Activated T-cell treated with anti-CD3 and anti-CD28 coated beads, Interleukin-2, amount 50 U/mL, for 24 hours (primary cell): ENCODE data around the gene RAB8A.
"Not testable (repeated sequence)": the region's sequence is repeated elsewhere in the genome, so short reads cannot be mapped to it uniquely, and the experiment has no call there.

Experiments used
- DNase-seq: peaks from one replicate; pipeline ENCODE4 v3.0.0-alpha.2; 2020
- H3K27ac Mint-ChIP-seq: 2 replicates; pipeline ENCODE4 v1.8.0; 2020; ENCODE audit warnings: mild to moderate bottlenecking, mixed read lengths
- H3K27me3 Mint-ChIP-seq: 2 replicates; pipeline ENCODE4 v1.8.0; 2020; ENCODE audit warnings: mixed read lengths
- H3K36me3 Mint-ChIP-seq: 2 replicates; pipeline ENCODE4 v1.8.0; 2020; ENCODE audit warnings: low read depth, mixed read lengths
- H3K4me1 Mint-ChIP-seq: 2 replicates; pipeline ENCODE4 v1.8.0; 2020; ENCODE audit warnings: low read depth, mixed read lengths
- H3K4me3 Mint-ChIP-seq: 2 replicates; pipeline ENCODE4 v1.8.0; 2020; ENCODE audit warnings: mild to moderate bottlenecking, moderate library complexity, mixed read lengths
- H3K9me3 Mint-ChIP-seq: 2 replicates; pipeline ENCODE4 v1.8.0; 2020; ENCODE audit warnings: mixed read lengths

Gene RAB8A

DNA sequence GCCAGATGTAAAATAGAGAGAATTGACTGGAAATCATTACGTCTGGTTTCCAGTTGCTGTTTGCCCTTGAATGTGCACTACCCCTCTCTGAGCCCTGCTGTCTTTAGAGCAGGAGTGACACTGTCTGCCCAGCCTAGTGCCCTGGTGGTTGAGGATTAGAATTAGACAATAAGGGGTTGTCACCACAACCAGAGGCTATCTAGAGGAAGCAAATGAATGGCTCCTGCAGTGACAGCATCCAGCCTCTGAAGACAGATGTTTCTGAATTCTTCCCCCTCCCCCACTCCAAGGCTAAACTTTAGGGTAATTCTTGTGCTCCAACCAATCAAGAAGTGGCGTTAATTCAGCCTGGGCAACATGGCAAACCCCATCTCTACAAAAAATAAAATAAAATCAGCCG, 2.0 kb downstream of the RAB8A start:
- no peaks in the 10 kb centered on the region for H3K27me3 Mint-ChIP-seq
- peak overlapping the region; percentile 71 for H3K27ac Mint-ChIP-seq
- DNase-seq, result no peak
- no peaks in the 10 kb centered on the region for H3K9me3 Mint-ChIP-seq
- peak overlapping the region; percentile 66 for H3K4me3 Mint-ChIP-seq
- peaks cover 62% of the 10 kb centered on the region for H3K36me3 Mint-ChIP-seq
- H3K4me1 Mint-ChIP-seq, result peaks cover 60% of the 10 kb centered on the region

DNA sequence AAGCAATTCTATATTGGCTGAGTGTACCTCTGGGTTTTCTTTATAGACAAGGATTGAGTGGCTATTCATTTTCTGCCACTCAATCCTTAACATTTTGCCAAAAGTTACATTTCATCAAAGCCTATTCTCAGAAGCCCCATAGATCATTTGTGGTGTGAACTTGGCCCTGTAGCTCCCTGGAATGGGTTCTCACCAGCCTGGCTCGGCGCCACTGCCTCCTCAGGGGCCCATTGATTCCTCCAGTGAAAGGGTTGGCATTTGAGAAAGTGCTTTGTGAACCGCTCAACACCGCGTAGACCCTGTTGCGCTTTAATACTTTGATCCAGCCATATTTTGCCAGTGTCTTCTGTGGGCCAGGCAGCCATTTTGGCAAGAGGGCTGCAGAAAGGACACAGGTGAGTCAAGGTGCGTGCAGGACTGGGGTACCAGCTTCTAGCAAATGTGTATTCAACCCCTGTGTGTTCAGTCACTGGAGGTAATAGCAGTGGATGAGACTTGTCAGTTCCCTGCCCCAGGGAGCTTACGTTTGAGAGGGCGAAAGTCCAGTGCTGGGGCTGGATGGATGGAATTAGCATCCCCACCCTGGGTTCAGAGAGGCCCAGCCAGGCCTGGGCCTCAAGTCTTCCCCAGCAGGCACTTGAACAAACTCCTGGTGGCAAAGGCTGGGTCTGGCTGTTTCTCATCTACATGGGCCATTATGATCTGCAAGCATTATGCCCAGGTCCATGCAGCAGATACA, 3.8 kb downstream of the RAB8A start:
- H3K27me3 Mint-ChIP-seq, result no peaks in the 10 kb centered on the region

DNA sequence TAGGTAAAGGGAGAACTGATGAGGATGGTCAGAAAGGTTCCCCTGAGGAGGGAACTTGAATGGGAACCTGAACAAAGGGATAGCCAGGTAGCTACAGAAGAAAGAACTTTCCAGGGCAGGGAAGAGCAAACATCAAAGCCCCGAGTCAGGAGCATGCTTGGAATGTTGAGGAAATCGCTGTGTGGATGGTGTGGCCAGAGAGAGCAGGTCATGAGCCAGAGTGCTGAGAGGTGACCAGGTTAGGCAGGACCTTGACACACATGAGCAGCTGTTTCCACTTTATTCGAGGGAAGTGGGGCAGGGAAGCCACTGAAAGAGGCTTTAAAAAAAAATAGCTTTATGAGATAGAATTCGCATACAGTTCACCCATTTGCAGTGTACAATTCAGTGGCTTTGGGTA, 4.4 kb downstream of the RAB8A start:
- H3K4me1 Mint-ChIP-seq, result peaks cover 79% of the 10 kb centered on the region
- no peaks in the 10 kb centered on the region for H3K9me3 Mint-ChIP-seq
- no peak for DNase-seq
- H3K36me3 Mint-ChIP-seq, result peaks cover 85% of the 10 kb centered on the region
- peak overlapping the region; percentile 98 for H3K27ac Mint-ChIP-seq
- H3K4me3 Mint-ChIP-seq, result peak overlapping the region; percentile 19
- H3K27me3 Mint-ChIP-seq, result no peaks in the 10 kb centered on the region

More for the DNA sequence above, 3.8 kb downstream of the RAB8A start:
- peaks cover 79% of the 10 kb centered on the region for H3K36me3 Mint-ChIP-seq
- H3K9me3 Mint-ChIP-seq, result no peaks in the 10 kb centered on the region
- peak overlapping the region; percentile 44 for H3K4me3 Mint-ChIP-seq
- peak overlapping the region; percentile 98 for H3K27ac Mint-ChIP-seq
- no peak for DNase-seq
- peaks cover 77% of the 10 kb centered on the region for H3K4me1 Mint-ChIP-seq

DNA sequence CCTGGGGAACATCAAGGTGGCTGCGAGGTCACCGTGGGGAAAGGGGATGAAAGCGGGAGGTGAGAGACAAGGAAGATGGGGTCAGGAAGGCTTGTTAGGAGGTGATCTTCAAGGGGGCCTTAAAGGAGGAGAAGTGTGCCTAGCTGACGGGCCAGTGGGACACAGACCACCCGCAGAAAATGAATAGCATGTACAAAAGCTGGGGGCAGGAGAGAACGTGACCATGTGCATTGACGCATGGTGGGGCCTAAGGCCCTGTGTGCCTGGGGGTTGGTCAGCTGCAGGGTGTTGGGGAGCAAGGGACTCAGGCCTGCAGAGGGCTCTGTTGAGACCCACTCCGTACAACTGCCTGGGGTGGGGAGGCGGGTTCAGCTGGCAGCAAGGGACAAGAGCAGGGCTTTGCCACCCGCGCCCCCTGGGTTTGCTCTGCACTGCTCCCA, 5.9 kb downstream of the RAB8A start:
- no peaks in the 10 kb centered on the region for H3K9me3 Mint-ChIP-seq
- no peaks in the 10 kb centered on the region for H3K27me3 Mint-ChIP-seq
- H3K27ac Mint-ChIP-seq, result peak overlapping the region; percentile 98
- DNase-seq, result no peak
- peaks cover 82% of the 10 kb centered on the region for H3K4me1 Mint-ChIP-seq
- peak overlapping the region; percentile 62 for H3K4me3 Mint-ChIP-seq
- peaks cover 91% of the 10 kb centered on the region for H3K36me3 Mint-ChIP-seq

DNA sequence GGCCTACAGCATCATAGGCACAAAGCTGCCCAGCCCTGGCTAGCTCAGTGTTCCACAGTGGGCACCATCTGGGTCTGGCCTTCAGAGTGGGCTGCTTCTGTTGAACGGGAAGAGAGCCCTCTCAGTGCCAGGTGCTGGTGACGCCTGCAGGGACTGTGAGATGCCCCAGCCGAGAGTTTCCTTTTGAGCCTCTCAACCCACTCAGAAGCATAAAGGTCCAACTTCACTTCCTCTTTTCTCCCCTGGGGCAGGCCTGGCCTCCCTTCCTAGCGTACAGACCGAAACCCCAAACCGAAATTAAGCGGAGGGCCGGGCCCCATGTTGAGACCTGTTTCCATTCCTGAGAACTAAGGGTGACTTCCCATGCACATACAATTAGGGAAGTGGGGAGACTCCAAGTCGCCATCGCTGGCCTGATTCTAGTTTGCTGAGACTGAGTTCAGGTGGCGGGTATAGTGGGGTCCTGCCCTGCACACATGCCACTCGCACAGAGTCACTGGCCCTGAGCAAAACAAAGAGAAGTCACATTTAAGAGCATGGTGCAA, 6.9 kb downstream of the RAB8A start:
- H3K4me3 Mint-ChIP-seq, result peak overlapping the region; percentile 62
- DNase-seq, result peak; percentile 74
- H3K36me3 Mint-ChIP-seq, result peaks cover 91% of the 10 kb centered on the region
- H3K27ac Mint-ChIP-seq, result peak overlapping the region; percentile 98
- H3K27me3 Mint-ChIP-seq, result no peaks in the 10 kb centered on the region
- H3K9me3 Mint-ChIP-seq, result no peaks in the 10 kb centered on the region
- H3K4me1 Mint-ChIP-seq, result peaks cover 75% of the 10 kb centered on the region

DNA sequence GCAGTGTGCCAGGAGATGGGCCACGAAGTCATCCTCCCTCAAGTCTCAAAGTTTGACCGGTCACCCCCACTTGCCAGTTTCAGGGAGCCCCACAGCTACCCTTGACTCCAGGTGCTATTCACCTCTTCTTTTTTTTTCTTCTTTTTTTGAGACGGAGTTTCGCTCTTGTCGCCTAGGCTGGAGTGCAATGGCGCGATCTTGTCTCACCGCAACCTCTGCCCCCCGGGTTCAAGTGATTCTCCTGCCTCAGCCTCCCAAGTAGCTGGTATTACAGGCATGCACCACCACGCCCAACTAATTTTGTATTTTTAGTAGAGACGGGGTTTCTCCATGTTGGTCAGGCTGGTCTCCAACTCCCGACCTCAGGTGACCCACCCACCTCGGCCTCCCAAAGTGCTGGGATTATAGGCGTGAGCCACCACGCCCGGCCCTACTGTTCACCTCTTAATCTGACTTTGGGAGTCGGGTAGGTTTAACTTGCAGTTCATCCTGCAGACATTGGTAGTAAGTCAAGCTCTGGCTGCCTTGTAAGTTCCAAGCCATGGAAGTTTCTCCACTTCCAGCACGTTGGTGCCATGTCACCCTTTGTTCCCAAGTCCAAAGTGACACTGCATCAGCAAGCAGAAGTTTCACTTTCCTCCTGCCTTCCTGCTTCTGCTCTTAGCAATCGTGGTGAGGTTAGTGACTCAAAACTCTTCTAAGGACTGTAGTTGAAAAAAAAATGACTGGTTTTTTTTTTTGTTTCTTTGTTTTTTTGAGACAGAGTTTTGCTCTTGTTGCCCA, 7.6 kb downstream of the RAB8A start:
- H3K9me3 Mint-ChIP-seq, H3K27me3 Mint-ChIP-seq: not testable (repeated sequence)
- peaks cover 72% of the 10 kb centered on the region for H3K4me1 Mint-ChIP-seq
- peak overlapping the region; percentile 98 for H3K27ac Mint-ChIP-seq
- DNase-seq, result peak; percentile 52
- H3K36me3 Mint-ChIP-seq, result peaks cover 94% of the 10 kb centered on the region
- H3K4me3 Mint-ChIP-seq, result peak overlapping the region; percentile 62

DNA sequence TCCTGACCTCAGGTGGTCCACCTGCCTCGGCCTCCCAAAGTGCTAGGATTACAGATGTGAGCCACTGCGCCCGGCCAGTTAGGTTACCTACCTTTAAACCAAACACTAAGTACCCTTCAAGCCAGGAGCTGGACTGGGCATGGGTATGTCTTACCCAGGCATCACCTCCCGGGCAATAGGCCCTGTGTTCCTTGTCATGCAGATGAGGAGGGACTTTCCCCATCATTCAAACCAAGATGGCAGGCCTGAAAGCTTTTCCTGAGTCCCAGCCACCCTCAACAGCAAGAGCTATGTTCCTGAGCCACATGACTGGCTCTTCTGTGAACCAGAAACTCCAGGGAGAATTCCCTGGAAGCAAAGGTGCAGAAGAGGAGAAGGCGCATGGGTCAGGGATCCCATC, 9.5 kb downstream of the RAB8A start:
- DNase-seq, result no peak
- Mint-ChIP-seq H3K9me3 (no peaks in the 10 kb centered on the region), H3K27ac (peak overlapping the region; percentile 55), H3K4me3 (no peak overlapping the region), H3K36me3 (peaks cover 97% of the 10 kb centered on the region), H3K27me3 (no peaks in the 10 kb centered on the region), H3K4me1 (peaks cover 56% of the 10 kb centered on the region)

DNA sequence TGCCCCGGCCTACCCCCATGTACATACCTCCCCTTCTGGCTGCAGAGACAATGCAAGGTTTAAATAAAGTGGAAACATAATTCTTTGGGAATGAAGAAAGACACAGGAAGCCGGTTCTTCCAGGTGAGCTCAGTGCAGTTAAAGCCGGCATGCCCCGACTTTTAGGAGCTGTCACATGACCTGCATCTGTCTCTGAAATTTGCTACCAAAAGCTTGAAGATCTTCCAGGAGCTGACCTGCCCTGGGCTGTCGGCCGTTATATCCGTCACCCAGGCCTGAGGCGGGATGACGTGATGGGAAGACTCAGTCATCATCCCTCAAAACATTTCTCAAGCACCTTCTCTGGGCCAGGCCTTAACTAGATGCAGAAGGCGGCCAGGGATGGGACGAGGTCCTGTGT, 10.3 kb downstream of the RAB8A start:
- Mint-ChIP-seq H3K27me3 (no peaks in the 10 kb centered on the region), H3K27ac (peak overlapping the region; percentile 55), H3K4me3 (no peak overlapping the region), H3K4me1 (peaks cover 49% of the 10 kb centered on the region), H3K36me3 (peaks cover 98% of the 10 kb centered on the region), H3K9me3 (no peaks in the 10 kb centered on the region)
- no peak for DNase-seq

DNA sequence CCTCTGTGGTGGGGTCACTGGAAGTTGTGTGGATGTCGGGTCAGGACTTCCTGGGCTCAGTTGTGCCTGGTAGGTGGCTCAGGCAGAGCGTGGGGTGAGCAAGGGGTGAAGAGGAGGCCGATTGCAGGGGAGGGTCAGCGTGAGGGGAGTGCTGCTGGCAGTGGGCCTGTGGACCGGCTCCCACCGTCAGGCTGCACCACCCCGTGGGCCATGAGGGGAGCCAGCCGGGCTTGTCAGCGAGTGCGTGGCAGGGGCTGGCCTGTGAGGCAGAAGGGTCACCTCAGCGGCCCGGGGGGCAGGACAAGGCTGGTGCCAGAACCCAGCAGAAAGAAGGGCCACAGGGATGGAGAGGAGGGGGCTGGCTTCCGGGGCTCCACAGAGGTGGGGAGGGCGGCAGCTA, 13.3 kb downstream of the RAB8A start:
- DNase-seq, result no peak
- Mint-ChIP-seq H3K27me3 (no peaks in the 10 kb centered on the region), H3K4me1 (peaks cover 19% of the 10 kb centered on the region), H3K4me3 (no peak overlapping the region), H3K27ac (no peak overlapping the region), H3K9me3 (no peaks in the 10 kb centered on the region), H3K36me3 (peaks cover 98% of the 10 kb centered on the region)

DNA sequence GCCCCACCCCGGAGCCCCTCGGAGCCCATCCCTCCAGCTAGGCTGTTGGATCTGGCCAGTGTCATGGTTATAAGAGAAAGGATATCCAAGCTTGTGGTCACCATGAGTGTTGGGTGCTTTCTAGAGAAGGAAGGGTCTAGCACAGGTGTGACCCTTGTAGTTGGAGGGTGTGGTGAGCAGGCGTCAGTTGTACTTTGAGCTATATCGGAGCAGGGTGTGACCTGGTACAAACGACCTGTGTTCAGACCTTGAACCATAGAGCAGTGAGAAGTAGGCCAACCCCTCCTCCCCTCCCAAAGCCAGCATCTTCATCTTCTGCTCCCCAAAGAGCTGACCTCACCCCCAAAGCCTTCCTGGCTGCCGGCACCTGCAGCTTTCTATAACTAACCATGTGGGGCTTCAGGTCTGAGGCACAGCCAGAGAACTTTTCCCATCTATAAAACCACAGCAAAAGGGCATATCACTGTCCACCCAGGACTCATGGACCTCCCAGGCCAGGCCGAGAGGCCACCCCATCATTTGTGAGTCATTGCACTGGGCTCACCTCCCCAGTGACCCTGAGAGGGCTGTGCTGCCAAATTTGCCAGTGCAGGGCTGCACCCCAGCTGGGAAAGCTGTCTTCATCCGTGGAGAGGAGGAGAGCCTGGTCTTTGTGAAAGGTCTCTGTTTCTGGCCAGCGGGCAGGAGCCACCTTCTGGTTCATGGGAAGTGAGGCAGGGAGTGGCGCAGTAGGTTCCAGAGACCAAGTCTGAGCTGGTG, 14.2 kb downstream of the RAB8A start:
- no peak for DNase-seq
- H3K4me3 Mint-ChIP-seq, result no peak overlapping the region
- H3K27me3 Mint-ChIP-seq, result no peaks in the 10 kb centered on the region
- peak overlapping the region; percentile 50 for H3K27ac Mint-ChIP-seq
- H3K4me1 Mint-ChIP-seq, result peaks cover 11% of the 10 kb centered on the region
- H3K36me3 Mint-ChIP-seq, result peaks cover 98% of the 10 kb centered on the region
- no peaks in the 10 kb centered on the region for H3K9me3 Mint-ChIP-seq

DNA sequence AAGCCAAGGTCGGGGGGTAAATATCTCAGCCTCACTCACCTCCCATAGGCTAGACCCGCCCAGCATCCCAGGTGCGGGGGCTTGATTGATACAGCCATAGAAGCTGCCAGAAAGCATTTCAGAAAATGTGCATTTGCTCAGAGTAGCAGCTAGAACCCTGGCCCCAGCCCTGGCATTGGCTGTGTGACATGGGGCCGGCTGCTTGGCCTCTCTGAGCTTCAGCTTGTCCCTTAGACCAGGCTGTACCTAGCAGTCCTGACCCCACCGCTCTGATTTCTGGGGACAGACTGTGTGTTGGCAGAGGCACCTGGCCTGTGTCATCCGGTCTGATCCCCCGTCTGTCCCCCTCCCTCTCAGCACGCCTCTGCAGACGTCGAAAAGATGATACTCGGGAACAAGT, 15.4 kb downstream of the RAB8A start:
- H3K27ac Mint-ChIP-seq, result peak overlapping the region; percentile 72

DNA sequence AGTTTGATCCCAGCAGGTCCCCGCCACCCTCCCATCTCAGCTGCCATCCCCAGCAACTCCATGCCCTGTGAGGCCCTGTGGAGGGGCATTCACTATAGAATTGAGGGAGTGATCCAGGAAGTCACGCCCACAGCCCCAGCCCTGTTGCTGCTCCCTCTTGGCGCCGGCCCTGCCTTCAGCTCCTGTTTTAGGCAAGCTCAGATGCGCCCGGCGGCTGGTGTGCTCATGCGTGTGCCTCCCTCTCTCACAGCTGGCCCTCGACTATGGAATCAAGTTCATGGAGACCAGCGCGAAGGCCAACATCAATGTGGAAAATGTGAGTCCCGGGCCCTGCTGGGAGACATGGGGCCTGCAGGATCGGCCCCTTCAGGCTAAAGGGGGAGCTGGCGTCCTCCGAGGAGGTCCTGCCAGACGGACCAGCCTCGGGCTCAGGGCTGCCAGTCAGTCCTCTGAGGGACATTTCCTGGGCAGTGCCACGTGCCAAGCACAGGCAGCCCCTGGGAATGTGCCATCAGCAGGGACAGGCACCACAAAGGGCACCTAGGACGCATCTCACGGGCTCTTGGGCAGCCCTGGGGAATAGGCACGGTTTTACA, 16.2 kb downstream of the RAB8A start:
- Mint-ChIP-seq H3K4me3 (no peak overlapping the region), H3K36me3 (peaks cover 98% of the 10 kb centered on the region), H3K27ac (peak overlapping the region; percentile 55)

More for the DNA sequence above, 15.4 kb downstream of the RAB8A start:
- Mint-ChIP-seq H3K4me3 (no peak overlapping the region), H3K27me3 (no peaks in the 10 kb centered on the region), H3K36me3 (peaks cover 98% of the 10 kb centered on the region), H3K9me3 (no peaks in the 10 kb centered on the region), H3K4me1 (peaks cover 2% of the 10 kb centered on the region)
- DNase-seq, result no peak

DNA sequence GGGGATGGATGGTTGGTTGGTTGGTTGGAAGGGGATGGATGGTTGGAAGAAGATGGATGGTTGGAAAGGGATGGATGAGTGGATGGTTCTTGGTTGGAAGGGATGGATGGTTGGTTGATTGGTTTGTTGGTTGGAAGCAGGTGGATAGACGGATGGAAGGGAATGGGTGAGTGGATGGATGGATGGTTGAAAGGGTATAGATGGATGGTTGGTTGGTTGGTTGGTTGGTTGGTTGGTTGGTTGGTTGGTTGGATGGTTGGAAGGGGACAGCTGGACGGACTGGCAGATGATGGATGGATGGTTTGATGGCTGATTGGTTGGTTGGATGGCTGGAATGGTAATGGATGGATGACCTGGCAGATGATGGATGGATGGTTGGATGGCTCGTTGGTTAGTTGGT, 20.0 kb downstream of the RAB8A start:
- Mint-ChIP-seq H3K36me3 (peaks cover 85% of the 10 kb centered on the region), H3K4me3 (no peak overlapping the region), H3K9me3 (no peaks in the 10 kb centered on the region), H3K4me1 (no peaks in the 10 kb centered on the region), H3K27me3 (no peaks in the 10 kb centered on the region), H3K27ac (peak overlapping the region; percentile 27)
- DNase-seq, result no peak

More for the DNA sequence above, 16.2 kb downstream of the RAB8A start:
- no peak for DNase-seq
- Mint-ChIP-seq H3K27me3 (no peaks in the 10 kb centered on the region), H3K9me3 (no peaks in the 10 kb centered on the region), H3K4me1 (peaks cover 2% of the 10 kb centered on the region)

DNA sequence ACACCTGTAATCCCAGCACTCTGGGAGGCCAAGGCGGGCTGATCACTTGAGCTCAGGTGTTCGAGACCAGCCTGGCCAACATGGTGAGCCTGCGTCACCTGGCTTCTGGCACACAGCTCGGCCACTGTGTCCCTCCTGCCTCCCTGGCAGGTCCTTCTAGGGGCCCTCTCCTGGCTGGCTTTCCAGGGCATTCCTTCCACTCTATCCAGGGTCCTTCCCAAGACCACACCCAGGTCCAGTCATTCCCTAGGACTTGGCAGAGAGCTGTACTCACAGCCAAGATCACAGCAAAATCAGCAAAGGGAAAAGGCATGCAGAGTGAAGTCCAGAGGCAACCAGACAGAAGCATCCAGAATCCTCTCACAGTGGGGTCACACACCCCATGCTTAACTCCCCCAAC, 22.1 kb downstream of the RAB8A start:
- Mint-ChIP-seq H3K4me3 (no peak overlapping the region), H3K27ac (peak overlapping the region; percentile 63), H3K4me1 (no peaks in the 10 kb centered on the region), H3K27me3 (no peaks in the 10 kb centered on the region), H3K36me3 (peaks cover 64% of the 10 kb centered on the region), H3K9me3 (no peaks in the 10 kb centered on the region)
- DNase-seq, result no peak
